Sigmoid colon (tissue), 7 donors: Measurements from ENCODE around the gene TEX13D. TPM values are rescaled to one million over a fixed set of nuclear protein-coding genes. Genes with fewer than 3 reads are reported as not detected.

Experiments used
- DNase-seq: peaks from one replicate; pipeline ENCODE4 v3.0.0-alpha.2; 2019
- H3K27ac ChIP-seq, 4 donors: fragments of 200-600 bp; sonication (generic); one replicate each; pipeline ENCODE4 v1.5.1; 2016 to 2019; ENCODE audit warnings: mild to moderate bottlenecking in 1 of 4
- H3K27me3 ChIP-seq, 3 donors: fragments of 200-600 bp; sonication (generic); one replicate each; pipeline ENCODE4 v1.5.1; 2019; ENCODE audit warnings: mild to moderate bottlenecking in 1 of 3
- H3K36me3 ChIP-seq, 4 donors: fragments of 200-600 bp; sonication (generic); one replicate each; pipeline ENCODE4 v1.5.1; 2016 to 2019
- H3K4me1 ChIP-seq, 4 donors: fragments of 200-600 bp; sonication (generic); one replicate each; pipeline ENCODE4 v1.5.1; 2017 to 2019
- H3K4me3 ChIP-seq, 4 donors: fragments of 200-600 bp; sonication (generic); one replicate each; pipeline ENCODE4 v1.5.1; 2017 to 2019; ENCODE audit warnings: mild to moderate bottlenecking in 2 of 4, moderate library complexity in 1 of 4
- H3K9me3 ChIP-seq, 4 donors: fragments of 200-600 bp in 3 of 4; sonication (generic) in 3 of 4; one replicate each; pipeline versions ENCODE4 v1.5.1 to v1.6.1; 2013 to 2019
- CTCF ChIP-seq, 4 experiments: fragments of 450-650 bp in 3 of 4; fragments of 200-600 bp in 1 of 4; IDR thresholded peaks; one replicate each; pipeline ENCODE4 v1.5.1; 2016 to 2019; ENCODE audit warnings: antibody characterized with exemption in 4 of 4, mild to moderate bottlenecking in 3 of 4, moderate library complexity in 2 of 4
- EP300 ChIP-seq, 4 donors: sonication (generic); formaldehyde crosslinking; IDR thresholded peaks; one replicate each; pipeline ENCODE4 v1.6.1; 2017; ENCODE audit warnings: antibody characterized with exemption in 4 of 4
- POLR2A ChIP-seq, 2 donors: fragments of 450-650 bp; IDR thresholded peaks; one replicate each; pipeline ENCODE4 v1.6.1; 2016; ENCODE audit warnings: antibody characterized with exemption in 2 of 2, mild to moderate bottlenecking in 2 of 2, moderate library complexity in 2 of 2
- POLR2AphosphoS5 ChIP-seq, 4 donors: sonication (generic); formaldehyde crosslinking; IDR thresholded peaks; one replicate each; pipeline ENCODE4 v1.6.1; 2017; ENCODE audit warnings: antibody characterized with exemption in 4 of 4
- WGBS, 2 donors: extraction: QIAGEN DNeasy Blood & Tissue Kit; methylation state at CpG; one replicate each; pipeline ENCODE4 v1.1.7; 2013; 5-methylcytosine and 5-hydroxymethylcytosine counted together
- intact Hi-C: fragments of 100-400 bp; cut with DNase I; formaldehyde crosslinking; loops from one replicate; pipeline ENCODE4 v1.15.1; 2023
- polyA plus RNA-seq, 3 donors: library from polyadenylated mRNA; stranded (reverse); fragments of 200-250 nt; gene quantifications; one replicate each; pipeline ENCODE4 v1.2.3, GENCODE V29; 2013
- total RNA-seq, 4 donors: library from RNA; depleted of rRNA; stranded (reverse); fragments of >200 nt; gene quantifications; one replicate each; pipeline ENCODE4 v1.1.0, GENCODE V29; 2016
- donor health status: healthy with polysubstance abuse.
- donor health status: Bipolar disorder and iron deficiency.
- donor health status: healthy.

Gene TEX13D
- total and polyA plus RNA-seq, 7 donors, result not detected

- WGBS, 2 donors, result 80 to 86% methylated on average over 7 of the region's 7 CpGs
- H3K27me3 ChIP-seq, result no peaks in the 10 kb centered on the region
- H3K36me3 ChIP-seq, result no peaks in the 10 kb centered on the region
- H3K9me3 ChIP-seq, result no peaks in the 10 kb centered on the region
- TF ChIP-seq POLR2AphosphoS5 (IDR thresholded peaks at IDR 0.05) (no peak), POLR2A (IDR thresholded peaks at IDR 0.05) (no peak), CTCF (IDR thresholded peaks at IDR 0.05) (no peak), EP300 (IDR thresholded peaks at IDR 0.05) (no peak)
- H3K27ac ChIP-seq, result no peak overlapping the region
- H3K4me3 ChIP-seq, result no peak overlapping the region
- intact Hi-C loops, result no loop called here
- no peak for DNase-seq
- H3K4me1 ChIP-seq, result no peaks in the 10 kb centered on the region
These were observed 9.9 kb downstream of the TEX13D start for GRCh38 chrX:124342174-124342867.

DNA sequence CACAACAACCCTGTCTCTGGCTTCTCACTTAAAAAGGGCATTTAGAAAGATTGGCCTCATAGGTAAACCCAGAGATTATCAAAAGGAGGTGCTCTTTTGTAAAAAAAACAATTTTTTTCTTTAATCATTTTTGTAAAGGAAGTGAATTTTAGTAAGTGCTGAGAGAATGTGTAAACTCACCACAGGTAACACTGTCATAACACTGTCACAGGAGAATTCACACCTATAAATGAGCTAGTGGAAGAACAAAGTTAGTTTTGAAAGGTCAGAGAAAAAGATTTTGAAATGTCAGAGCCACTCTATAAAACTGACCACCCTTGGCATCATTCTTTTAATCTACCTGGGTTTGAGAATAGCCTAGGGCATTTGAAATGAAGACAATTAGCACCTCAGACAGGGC, 10.6 kb downstream of the TEX13D start:
- Histone ChIP-seq H3K27me3 (no peaks in the 10 kb centered on the region), H3K4me1 (no peaks in the 10 kb centered on the region), H3K9me3 (no peaks in the 10 kb centered on the region), H3K36me3 (no peaks in the 10 kb centered on the region), H3K4me3 (no peak overlapping the region), H3K27ac (no peak overlapping the region)
- intact Hi-C loops, result no loop called here
- no peak for DNase-seq
- no peak for TF ChIP-seq CTCF (IDR thresholded peaks at IDR 0.05)
- TF ChIP-seq POLR2AphosphoS5 (IDR thresholded peaks at IDR 0.05), result no peak
- no peak for TF ChIP-seq POLR2A (IDR thresholded peaks at IDR 0.05)
- TF ChIP-seq EP300 (IDR thresholded peaks at IDR 0.05), result no peak

DNA sequence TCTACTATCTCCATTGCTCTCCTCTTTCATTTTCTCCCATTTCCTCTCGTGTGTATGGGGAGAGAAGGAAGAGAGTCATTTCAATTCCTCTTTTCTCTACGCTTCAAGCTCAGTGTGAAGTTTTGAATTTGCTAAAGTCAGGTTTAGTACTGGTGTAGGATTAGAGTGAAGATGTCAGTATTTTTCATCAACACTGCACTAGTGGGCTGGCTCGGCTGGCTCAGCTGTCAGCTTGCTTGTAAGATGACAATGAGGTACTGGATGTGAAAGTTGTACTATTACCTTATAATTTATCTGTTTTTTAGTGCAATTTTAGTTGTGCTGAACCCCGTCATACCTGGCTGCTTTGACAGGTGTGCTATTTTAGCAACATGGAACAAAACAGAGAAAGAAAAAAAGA, 11.8 kb downstream of the TEX13D start:
- no peak for TF ChIP-seq EP300 (IDR thresholded peaks at IDR 0.05)
- TF ChIP-seq POLR2A (IDR thresholded peaks at IDR 0.05), result no peak
- no peak for TF ChIP-seq CTCF (IDR thresholded peaks at IDR 0.05)
- TF ChIP-seq POLR2AphosphoS5 (IDR thresholded peaks at IDR 0.05), result no peak
- H3K27ac ChIP-seq, result no peak overlapping the region

DNA sequence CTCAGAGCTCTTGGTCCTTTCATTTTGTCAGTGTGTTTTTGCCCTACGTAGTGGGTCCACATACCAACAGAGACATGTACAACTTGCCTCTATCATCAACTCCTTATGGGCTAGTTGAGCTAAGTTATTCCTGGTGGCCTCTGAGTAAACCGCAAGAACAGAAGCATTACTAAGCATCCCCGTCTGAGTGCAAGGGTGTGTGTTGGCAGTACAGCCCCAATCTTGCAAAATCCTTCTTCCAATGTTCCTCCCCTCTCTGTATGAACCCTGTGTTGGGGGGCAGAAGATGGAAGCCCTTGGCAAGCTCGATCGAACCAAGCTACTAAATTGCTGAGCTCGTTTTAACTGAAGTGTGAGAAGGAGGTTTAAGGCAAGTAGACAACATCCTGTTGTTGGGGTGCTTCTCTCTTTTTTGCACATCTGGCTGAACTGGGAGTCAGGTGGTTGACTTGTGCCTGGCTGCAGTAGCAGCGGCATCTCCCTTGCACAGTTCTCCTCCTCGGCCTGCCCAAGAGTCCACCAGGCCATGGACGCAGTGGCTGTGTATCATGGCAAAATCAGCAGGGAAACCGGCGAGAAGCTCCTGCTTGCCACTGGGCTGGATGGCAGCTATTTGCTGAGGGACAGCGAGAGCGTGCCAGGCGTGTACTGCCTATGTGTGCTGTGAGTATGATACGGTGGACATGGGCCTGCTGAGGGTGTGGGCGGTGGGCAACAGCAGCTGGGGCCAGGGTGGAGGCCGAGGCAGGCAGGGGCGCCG, 13.8 kb downstream of the TEX13D start, which contains the start of gene SH2D1A:
SH2D1A (plus strand) TSS at position 447 of the 760 bp plus-strand sequence; CDS start at position 527, 80 bp downstream.
- Histone ChIP-seq H3K4me3 (no peak within 1 kb of the TSS), H3K27me3 (no peaks in the 10 kb centered on the region), H3K4me1 (no peaks in the 10 kb centered on the region), H3K9me3 (no peaks in the 10 kb centered on the region), H3K27ac (no peak within 1 kb of the TSS), H3K36me3 (no peaks in the 10 kb centered on the region)
- intact Hi-C loops, result no loop called here
- no peak for DNase-seq
- 72 to 88% methylated on average over 19 of the region's 19 CpGs for WGBS, 2 donors
- TF ChIP-seq POLR2AphosphoS5 (IDR thresholded peaks at IDR 0.05) (no peak), CTCF (IDR thresholded peaks at IDR 0.05) (no peak), POLR2A (IDR thresholded peaks at IDR 0.05) (no peak), EP300 (IDR thresholded peaks at IDR 0.05) (no peak)

More for the DNA sequence above, 11.8 kb downstream of the TEX13D start:
- Histone ChIP-seq H3K4me1 (no peaks in the 10 kb centered on the region), H3K27me3 (no peaks in the 10 kb centered on the region), H3K4me3 (no peak overlapping the region), H3K9me3 (no peaks in the 10 kb centered on the region), H3K36me3 (no peaks in the 10 kb centered on the region)
- intact Hi-C loops, result no loop called here
- WGBS, 2 donors, result 56 to 80% methylated on average over 4 of the region's 4 CpGs
- DNase-seq, result no peak
